ENCODE results near the gene RNASE11. TPM values are rescaled to one million over a fixed set of nuclear protein-coding genes. Genes with fewer than 3 reads are reported as not detected.
"Not testable (repeated sequence)": the region's sequence is repeated elsewhere in the genome, so short reads cannot be mapped to it uniquely, and the experiment has no call there.

The RNASE11 gene
- total RNA-seq, 4 donors from 2014 or later: not detected

DNA sequence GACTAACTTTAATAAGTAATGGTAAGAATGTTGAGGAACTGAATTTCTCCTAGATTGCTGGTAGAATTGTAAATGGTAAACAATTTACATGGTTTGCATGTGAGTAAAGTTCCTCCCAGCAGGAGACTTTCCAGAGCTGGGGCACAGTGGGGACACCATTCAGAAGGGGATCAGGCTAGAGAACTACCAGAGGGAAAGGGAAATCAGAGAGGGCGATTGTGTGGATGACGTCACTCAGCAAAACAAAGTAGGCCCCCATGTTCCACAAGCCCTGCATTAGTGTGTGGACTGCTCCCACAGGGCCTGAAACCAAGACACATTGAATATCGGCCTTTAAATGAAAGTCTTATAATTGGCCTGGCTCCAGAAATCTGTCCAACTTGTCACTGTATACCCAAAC is 9.5 kb downstream of the RNASE11 start:
- intact Hi-C loops (cut with DNase I; ENCODE audit: low total_unique reads): no loop called here
- DNase-seq (ENCODE audit: low spot score in 2 of 2): no peak
- TF ChIP-seq POLR2A (IDR thresholded peaks at IDR 0.05): no peak
- TF ChIP-seq, protein P1, sequence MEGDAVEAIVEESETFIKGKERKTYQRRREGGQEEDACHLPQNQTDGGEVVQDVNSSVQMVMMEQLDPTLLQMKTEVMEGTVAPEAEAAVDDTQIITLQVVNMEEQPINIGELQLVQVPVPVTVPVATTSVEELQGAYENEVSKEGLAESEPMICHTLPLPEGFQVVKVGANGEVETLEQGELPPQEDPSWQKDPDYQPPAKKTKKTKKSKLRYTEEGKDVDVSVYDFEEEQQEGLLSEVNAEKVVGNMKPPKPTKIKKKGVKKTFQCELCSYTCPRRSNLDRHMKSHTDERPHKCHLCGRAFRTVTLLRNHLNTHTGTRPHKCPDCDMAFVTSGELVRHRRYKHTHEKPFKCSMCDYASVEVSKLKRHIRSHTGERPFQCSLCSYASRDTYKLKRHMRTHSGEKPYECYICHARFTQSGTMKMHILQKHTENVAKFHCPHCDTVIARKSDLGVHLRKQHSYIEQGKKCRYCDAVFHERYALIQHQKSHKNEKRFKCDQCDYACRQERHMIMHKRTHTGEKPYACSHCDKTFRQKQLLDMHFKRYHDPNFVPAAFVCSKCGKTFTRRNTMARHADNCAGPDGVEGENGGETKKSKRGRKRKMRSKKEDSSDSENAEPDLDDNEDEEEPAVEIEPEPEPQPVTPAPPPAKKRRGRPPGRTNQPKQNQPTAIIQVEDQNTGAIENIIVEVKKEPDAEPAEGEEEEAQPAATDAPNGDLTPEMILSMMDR (IDR thresholded peaks at IDR 0.05): no peak
- no peak overlapping the region for H3K4me3 ChIP-seq (ENCODE audit: low read depth, poor library complexity, severe bottlenecking)
- WGBS, 2 donors: 49 to 59% methylated on average over 3 of the region's 3 CpGs

DNA sequence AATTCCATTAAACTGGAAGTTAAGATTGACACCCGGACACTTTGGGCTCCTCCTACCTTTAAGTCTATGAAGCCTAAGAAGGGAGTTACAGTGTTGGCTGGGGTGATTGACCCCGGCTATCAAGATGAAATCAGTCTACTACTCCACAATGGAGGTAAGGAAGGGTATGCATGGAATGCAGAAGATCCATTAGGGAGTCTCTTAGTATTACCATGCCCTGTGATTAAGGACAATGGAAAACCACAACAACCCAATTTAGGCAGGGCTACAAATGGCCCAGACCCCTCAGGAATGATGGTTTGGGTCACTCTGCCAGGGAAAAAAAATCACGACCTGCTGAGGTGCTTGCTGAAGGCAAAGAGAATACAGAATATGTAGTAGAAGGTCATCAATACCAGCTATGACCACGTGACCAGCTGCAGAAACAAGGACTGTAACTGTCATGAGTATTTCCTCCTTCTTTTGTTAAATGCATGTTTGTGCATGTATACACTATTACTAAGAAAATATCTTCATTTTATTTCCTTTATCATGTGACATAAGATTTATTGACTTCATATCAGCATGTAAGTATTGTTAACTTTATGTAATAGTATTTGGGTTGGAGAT is 15.3 kb downstream of the RNASE11 start:
- intact Hi-C loops (cut with DNase I; ENCODE audit: low total_unique reads); H3K4me3 ChIP-seq (ENCODE audit: low read depth, poor library complexity, severe bottlenecking); DNase-seq (ENCODE audit: low spot score in 2 of 2): not testable (repeated sequence)
- WGBS, 2 donors: 45 to 54% methylated on average over 4 of the region's 4 CpGs

DNA sequence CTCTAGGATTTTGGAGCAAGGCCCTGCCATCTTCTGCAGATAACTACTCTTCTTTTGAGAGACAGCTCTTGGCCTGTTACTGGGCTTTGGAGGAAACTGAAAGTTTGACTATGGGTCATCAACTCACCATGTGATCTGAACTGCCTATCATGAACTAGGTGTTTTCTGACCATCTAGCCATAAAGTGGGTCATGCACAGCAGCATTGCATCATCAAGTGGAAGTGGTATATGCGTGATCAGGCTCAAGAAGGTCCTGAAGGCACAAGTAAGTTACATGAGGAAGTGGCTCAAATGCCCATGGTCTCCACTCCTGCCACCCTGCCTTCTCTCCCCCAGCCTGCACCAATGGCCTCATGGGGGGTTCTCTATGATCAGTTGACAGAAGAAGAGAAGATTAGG is 17.1 kb downstream of the RNASE11 start:
- DNase-seq (ENCODE audit: low spot score in 2 of 2); intact Hi-C loops (cut with DNase I; ENCODE audit: low total_unique reads); H3K4me3 ChIP-seq (ENCODE audit: low read depth, poor library complexity, severe bottlenecking): not testable (repeated sequence)
- 19 to 70% methylated on average over 1 of the region's 1 CpG for WGBS, 2 donors

DNA sequence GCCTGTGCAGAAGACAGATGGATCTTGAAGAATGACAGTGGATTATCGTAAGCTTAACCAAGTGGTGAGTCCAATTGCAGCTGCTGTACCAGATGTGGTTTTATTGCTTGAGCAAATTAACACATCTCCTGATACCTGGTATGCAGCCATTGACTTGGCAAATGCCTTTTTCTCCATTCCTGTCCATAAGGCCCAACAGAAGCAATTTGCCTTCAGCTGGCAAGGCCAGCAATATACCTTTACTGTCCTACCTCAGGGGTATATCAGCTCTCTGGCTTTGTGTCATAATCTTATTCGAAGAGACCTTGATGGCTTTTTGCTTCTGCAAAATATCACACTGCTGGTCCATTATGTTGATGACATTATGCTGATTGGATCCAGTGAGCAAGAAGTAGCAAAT is 17.9 kb downstream of the RNASE11 start:
- 80 to 91% methylated on average over 2 of the region's 2 CpGs for WGBS, 2 donors
- intact Hi-C loops (cut with DNase I; ENCODE audit: low total_unique reads); H3K4me3 ChIP-seq (ENCODE audit: low read depth, poor library complexity, severe bottlenecking); DNase-seq (ENCODE audit: low spot score in 2 of 2): not testable (repeated sequence)

DNA sequence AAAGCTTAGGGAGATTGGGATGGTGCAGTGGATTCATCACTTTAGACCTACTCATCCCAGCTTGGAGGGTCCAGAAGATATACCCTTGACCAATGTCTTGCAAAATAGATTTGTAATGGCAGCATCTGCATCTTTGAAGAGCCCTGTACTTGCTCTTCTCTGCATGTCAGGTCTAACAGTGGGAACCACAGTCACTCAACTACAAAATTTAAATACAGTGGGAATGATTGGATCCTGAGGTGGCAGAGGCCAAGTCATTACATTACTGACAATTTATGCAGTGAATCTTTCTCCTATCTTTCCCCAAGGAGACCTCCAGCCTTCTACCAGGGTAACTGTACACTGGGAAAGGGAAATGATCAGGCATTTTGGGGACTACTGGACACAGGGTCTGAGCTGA is 18.7 kb downstream of the RNASE11 start:
- no peak overlapping the region for H3K4me3 ChIP-seq (ENCODE audit: low read depth, poor library complexity, severe bottlenecking)
- intact Hi-C loops (cut with DNase I; ENCODE audit: low total_unique reads): no loop called here
- TF ChIP-seq POLR2A (IDR thresholded peaks at IDR 0.05): no peak
- TF ChIP-seq, protein P1 (IDR thresholded peaks at IDR 0.05): no peak
- DNase-seq (ENCODE audit: low spot score in 2 of 2): no peak

DNA sequence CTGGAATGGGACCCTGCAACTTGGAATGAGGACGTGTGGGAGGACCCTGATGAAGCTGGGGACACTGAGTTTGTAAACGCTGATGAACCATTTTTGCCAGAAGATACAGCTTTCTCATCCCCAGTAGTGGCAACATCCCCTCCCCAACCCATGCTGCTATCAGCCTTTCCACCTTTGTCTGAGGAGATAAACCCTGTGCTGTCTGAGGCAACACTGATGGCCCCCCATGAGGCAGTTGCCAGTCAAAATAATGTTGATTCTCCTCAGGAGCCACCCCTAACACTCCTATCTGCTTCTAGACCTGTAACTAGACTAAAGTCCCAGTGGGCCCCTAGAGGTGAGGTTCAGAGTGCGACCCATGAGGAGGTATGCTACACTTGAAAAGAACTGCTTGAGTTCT is 19.4 kb downstream of the RNASE11 start:
- H3K4me3 ChIP-seq (ENCODE audit: low read depth, poor library complexity, severe bottlenecking): no peak overlapping the region
- TF ChIP-seq POLR2A (IDR thresholded peaks at IDR 0.05): no peak
- TF ChIP-seq, protein P1 (IDR thresholded peaks at IDR 0.05): no peak
- 77 to 78% methylated on average over 3 of the region's 3 CpGs for WGBS, 2 donors
- DNase-seq (ENCODE audit: low spot score in 2 of 2): no peak
- intact Hi-C loops (cut with DNase I; ENCODE audit: low total_unique reads): no loop called here

DNA sequence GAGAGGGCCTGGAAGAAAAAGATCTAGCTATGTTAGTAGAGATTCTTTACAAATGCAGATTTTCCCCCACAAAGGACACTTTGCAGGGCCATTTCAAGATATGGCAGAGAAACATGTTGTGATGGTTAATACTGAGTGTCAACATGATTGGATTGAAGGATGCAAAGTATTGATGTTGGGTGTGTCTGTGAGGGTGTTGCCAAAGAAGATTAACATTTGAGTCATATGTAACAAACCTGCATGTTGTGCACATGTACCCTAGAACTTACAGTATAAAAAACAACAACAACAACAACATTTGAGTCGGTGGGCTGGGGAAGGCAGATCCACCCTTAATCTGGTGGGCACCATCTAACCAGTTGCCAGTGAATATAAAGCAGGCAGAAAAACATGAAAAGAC is 20.6 kb downstream of the RNASE11 start:
- 68 to 71% methylated on average over 1 of the region's 1 CpG for WGBS, 2 donors
- intact Hi-C loops (cut with DNase I; ENCODE audit: low total_unique reads): not testable (repeated sequence)

DNA sequence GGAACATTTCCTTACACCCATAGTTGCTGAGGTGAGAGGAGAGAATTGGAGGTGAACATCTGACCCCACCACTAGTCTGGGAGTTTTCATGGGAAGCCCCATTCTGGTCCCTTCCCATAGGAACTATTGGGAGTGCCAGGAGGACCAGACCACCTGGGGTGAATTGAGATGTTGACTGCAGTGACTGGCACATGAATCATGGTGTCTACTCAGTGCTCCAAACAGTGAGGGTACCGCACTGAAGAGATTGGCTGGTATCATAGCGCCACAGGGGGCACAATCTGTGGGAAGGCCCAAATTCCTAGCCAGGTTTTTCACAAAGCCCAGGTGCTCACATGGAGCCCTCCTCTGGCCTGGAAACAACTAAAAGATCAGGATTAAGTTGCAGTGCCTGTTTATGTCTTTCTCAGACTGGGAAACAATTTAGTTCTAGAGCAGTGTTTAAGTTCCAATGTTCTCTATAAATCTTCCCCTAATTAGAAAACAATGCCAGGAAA is 23.3 kb downstream of the RNASE11 start:
- DNase-seq (ENCODE audit: low spot score in 2 of 2): no peak
- 75 to 95% methylated on average over 2 of the region's 2 CpGs for WGBS, 2 donors
- intact Hi-C loops (cut with DNase I; ENCODE audit: low total_unique reads): no loop called here
- no peak overlapping the region for H3K4me3 ChIP-seq (ENCODE audit: low read depth, poor library complexity, severe bottlenecking)
- TF ChIP-seq, protein P1 (IDR thresholded peaks at IDR 0.05): no peak
- no peak for TF ChIP-seq POLR2A (IDR thresholded peaks at IDR 0.05)

More for the DNA sequence above, 20.6 kb downstream of the RNASE11 start:
- H3K4me3 ChIP-seq (ENCODE audit: low read depth, poor library complexity, severe bottlenecking); DNase-seq (ENCODE audit: low spot score in 2 of 2): not testable (repeated sequence)
